Natural killer cell (primary cell): ENCODE measurements around the gene MCMBP. TPM values are rescaled to one million over a fixed set of nuclear protein-coding genes. Genes with fewer than 3 reads are reported as not detected.

ENCODE experiments used
- ATAC-seq, 3 donors: fragments of 150-1000 bp in 2 of 3; fragments of 200-7000 bp in 1 of 3; cut with Tn5 transposase; 1 replicate in 1 of 3; 2 replicates in 2 of 3; pipeline ENCODE4 v1.10.0; 2021; ENCODE audit warnings: mild to moderate bottlenecking in 2 of 3, moderate library complexity in 2 of 3
- DNase-seq, 2 donors: peaks; one replicate each; pipeline versions ENCODE4 v3.0.0 to v3.0.0-alpha.2; 2013 to 2021; ENCODE audit warnings: mixed read lengths in 1 of 2
- H3K27ac ChIP-seq: one replicate; pipeline ENCODE4 v1.5.1; 2013; ENCODE audit warnings: mild to moderate bottlenecking, low read length
- H3K27me3 ChIP-seq: one replicate; pipeline ENCODE4 v1.6.1; 2013; ENCODE audit warnings: low read length; ENCODE audit not compliant: control insufficient read depth, insufficient read depth
- H3K36me3 ChIP-seq: one replicate; pipeline ENCODE4 v1.6.1; 2013; ENCODE audit warnings: low read length; ENCODE audit not compliant: control insufficient read depth, insufficient read depth
- H3K4me1 ChIP-seq: one replicate; pipeline ENCODE4 v1.6.1; 2013; ENCODE audit warnings: low read length; ENCODE audit not compliant: control insufficient read depth, insufficient read depth
- H3K4me3 ChIP-seq: one replicate; pipeline ENCODE4 v1.5.1; 2013; ENCODE audit warnings: low read length
- H3K9me3 ChIP-seq: one replicate; pipeline ENCODE4 v1.6.1; 2013; ENCODE audit warnings: low read length; ENCODE audit not compliant: control insufficient read depth, insufficient read depth
- H3K27ac Mint-ChIP-seq, 2 donors: one replicate each; pipeline ENCODE4 v1.8.0; 2022; ENCODE audit warnings: mild to moderate bottlenecking in 2 of 2, mixed read lengths in 2 of 2, moderate library complexity in 1 of 2
- H3K27me3 Mint-ChIP-seq, 2 donors: one replicate each; pipeline ENCODE4 v1.8.0; 2022; ENCODE audit warnings: low read depth in 2 of 2, mixed read lengths in 2 of 2
- H3K36me3 Mint-ChIP-seq: one replicate; pipeline ENCODE4 v1.8.0; 2022; ENCODE audit warnings: mixed read lengths
- H3K4me1 Mint-ChIP-seq, 2 donors: one replicate each; pipeline ENCODE4 v1.8.0; 2022; ENCODE audit warnings: mixed read lengths in 2 of 2
- H3K4me3 Mint-ChIP-seq: one replicate; pipeline ENCODE4 v1.8.0; 2022; ENCODE audit warnings: mild to moderate bottlenecking, moderate library complexity, mixed read lengths
- H3K9me3 Mint-ChIP-seq, 2 donors: one replicate each; pipeline ENCODE4 v1.8.0; 2022; ENCODE audit warnings: mixed read lengths in 2 of 2
- WGBS: methylation state at CpG from one replicate; pipeline ENCODE4 v1.1.7; 2013; ENCODE audit warnings: missing lambda C conversion rate; ENCODE audit not compliant: insufficient coverage; 5-methylcytosine and 5-hydroxymethylcytosine counted together
- intact Hi-C: fragments of 100-400 bp; cut with micrococcal nuclease; formaldehyde crosslinking; loops from one replicate; pipeline ENCODE4 v1.14.2; 2022
- total RNA-seq, 4 donors: library from RNA; stranded (reverse); fragments of 120-200 nt in 1 of 4; gene quantifications; one replicate each; pipeline versions ENCODE4 v1.2.3 to v1.2.4, GENCODE V29; 2013 to 2022
- TF ChIP-seq, protein P1 (sequence below): fragments of 200-600 bp; IDR thresholded peaks from one replicate; pipeline ENCODE4 v1.8.0; 2022; ENCODE audit warnings: antibody characterized with exemption

MCMBP gene
- total RNA-seq, 3 donors from 2014 or later (not counting 1 experiment from before 2014, with no cell fraction given) = 26.4 to 39.2 (median 28.6) TPM

DNA sequence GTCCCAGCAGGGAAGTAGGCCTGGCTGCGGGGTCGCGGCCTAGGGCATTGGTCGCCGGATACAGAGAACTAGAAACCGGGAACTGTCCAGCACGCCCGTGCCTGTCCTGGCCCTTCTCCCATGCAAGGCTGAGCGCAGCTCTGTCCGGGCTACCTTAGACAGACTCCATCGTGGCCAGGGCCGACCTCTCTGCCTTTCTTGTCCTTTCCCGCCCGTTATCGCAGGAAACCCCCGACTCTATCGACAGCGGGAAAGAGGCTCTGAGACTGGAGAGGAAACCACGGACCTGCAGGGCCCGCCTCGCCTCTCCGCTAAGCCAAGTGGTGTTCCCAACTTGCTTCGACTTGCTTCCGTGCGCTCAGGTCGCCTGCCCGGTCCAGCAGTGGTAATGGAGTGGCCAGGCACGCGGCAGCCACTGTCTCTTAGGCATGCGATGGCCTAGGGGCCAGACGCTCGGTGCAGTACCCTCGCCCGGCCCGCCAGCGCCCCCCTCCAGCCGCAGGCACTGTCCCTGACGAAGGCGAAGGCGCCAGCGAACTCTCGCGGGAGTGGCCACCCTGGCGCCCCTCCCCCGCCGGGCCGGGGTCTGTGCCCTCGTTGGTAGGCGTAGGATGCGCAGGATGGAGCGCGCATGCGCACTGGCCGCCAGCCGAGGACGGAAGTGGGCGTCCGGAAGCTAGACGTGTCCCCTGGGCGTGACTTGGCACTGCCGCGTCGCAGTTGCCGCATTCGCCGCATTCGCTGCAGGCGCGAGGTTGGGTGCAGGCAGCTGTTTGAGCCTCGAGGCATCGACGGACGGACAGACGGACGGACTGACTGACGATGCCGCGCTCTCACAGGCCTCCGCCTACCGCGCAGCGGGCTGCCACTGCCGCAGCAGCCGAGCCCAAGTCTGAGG, 54.4 kb downstream of the MCMBP start:
- intact Hi-C loops = no loop called here
- H3K27ac Mint-ChIP-seq = no peak overlapping the region
- WGBS = 83% methylated on average over 84 of the region's 84 CpGs
- peaks cover 19% of the 10 kb centered on the region in 2 donors for H3K4me1 Mint-ChIP-seq
- peak; percentile 53 to 74 (median 64) for ATAC-seq
- H3K36me3 Mint-ChIP-seq = peaks cover 6% of the 10 kb centered on the region
- no peak overlapping the region for H3K4me3 Mint-ChIP-seq
- no peaks in the 10 kb centered on the region for H3K9me3 Mint-ChIP-seq
- peak; percentile 20 to 41 for DNase-seq
- no peaks in the 10 kb centered on the region for H3K9me3 ChIP-seq
- H3K36me3 ChIP-seq = peaks cover 5% of the 10 kb centered on the region
- H3K4me3 ChIP-seq = no peak overlapping the region
- H3K27me3 ChIP-seq = no peaks in the 10 kb centered on the region
- H3K27me3 Mint-ChIP-seq = peaks cover 0 to 2% of the 10 kb centered on the region in 2 donors
- H3K4me1 ChIP-seq = peaks cover 29% of the 10 kb centered on the region
- TF ChIP-seq, protein P1, sequence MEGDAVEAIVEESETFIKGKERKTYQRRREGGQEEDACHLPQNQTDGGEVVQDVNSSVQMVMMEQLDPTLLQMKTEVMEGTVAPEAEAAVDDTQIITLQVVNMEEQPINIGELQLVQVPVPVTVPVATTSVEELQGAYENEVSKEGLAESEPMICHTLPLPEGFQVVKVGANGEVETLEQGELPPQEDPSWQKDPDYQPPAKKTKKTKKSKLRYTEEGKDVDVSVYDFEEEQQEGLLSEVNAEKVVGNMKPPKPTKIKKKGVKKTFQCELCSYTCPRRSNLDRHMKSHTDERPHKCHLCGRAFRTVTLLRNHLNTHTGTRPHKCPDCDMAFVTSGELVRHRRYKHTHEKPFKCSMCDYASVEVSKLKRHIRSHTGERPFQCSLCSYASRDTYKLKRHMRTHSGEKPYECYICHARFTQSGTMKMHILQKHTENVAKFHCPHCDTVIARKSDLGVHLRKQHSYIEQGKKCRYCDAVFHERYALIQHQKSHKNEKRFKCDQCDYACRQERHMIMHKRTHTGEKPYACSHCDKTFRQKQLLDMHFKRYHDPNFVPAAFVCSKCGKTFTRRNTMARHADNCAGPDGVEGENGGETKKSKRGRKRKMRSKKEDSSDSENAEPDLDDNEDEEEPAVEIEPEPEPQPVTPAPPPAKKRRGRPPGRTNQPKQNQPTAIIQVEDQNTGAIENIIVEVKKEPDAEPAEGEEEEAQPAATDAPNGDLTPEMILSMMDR = no peak
- no peak overlapping the region for H3K27ac ChIP-seq

DNA sequence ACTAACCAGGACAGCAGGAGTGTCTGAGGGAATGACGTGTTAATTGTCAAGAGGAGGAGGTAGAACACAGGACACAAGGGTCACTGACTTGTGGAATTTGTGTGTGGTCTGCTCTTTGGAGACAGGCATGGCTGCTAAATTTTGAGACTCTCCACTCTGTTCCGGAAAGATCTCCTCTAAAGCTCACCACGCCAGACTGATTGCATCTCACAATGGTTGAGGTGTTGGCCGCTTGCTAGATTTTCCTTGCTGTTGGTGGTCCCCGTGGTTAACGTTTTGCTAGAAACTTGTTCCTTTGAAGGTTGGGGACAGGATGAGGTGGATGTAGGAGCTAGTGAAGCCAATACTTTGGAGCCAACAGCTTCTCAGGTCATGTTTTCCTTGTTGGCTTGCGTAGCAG, 57.0 kb downstream of the MCMBP start:
- intact Hi-C loops = no loop called here
- Histone ChIP-seq H3K27me3 (no peaks in the 10 kb centered on the region), H3K4me1 (peaks cover 29% of the 10 kb centered on the region), H3K4me3 (no peak overlapping the region), H3K9me3 (no peaks in the 10 kb centered on the region), H3K27ac (no peak overlapping the region), H3K36me3 (peaks cover 7% of the 10 kb centered on the region)
- peak; percentile 46 to 70 (median 49) for ATAC-seq
- H3K4me3 Mint-ChIP-seq = no peak overlapping the region
- no peaks in the 10 kb centered on the region for H3K9me3 Mint-ChIP-seq
- H3K27me3 Mint-ChIP-seq = peaks cover 0 to 2% of the 10 kb centered on the region in 2 donors
- peaks cover 6% of the 10 kb centered on the region for H3K36me3 Mint-ChIP-seq
- H3K4me1 Mint-ChIP-seq = peaks cover 19% of the 10 kb centered on the region in 2 donors
- no peak for DNase-seq
- peak overlapping the region in 1 of 2 donors; percentile 65 for H3K27ac Mint-ChIP-seq
- 64% methylated on average over 7 of the region's 7 CpGs for WGBS
- TF ChIP-seq, protein P1 = no peak

DNA sequence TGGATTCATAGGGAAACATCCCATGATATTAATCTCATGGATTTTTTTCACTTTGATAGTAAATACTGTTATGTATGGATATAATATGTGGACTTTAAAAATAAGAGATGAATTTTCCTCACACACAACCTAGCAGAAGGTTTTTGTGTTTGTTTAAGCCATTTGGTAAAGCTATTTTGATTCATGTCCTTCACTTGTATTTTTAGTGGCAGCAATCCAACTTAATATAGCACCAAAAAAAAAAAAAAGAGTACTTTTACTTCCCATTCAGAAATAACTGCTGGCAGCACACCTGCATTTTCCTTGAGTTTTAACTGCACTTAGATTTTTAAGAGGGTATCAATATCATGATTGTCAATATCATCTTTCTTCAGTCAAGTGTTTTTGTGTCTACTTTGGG, 60.0 kb downstream of the MCMBP start:
- peaks cover 7% of the 10 kb centered on the region for H3K36me3 ChIP-seq
- DNase-seq (no peak), ATAC-seq (no peak)
- H3K4me1 Mint-ChIP-seq = peaks cover 19 to 25% of the 10 kb centered on the region in 2 donors
- H3K36me3 Mint-ChIP-seq = peaks cover 6% of the 10 kb centered on the region
- H3K9me3 ChIP-seq = no peaks in the 10 kb centered on the region
- no peak overlapping the region for H3K4me3 Mint-ChIP-seq
- TF ChIP-seq, protein P1 = no peak
- H3K27me3 Mint-ChIP-seq = peaks cover 0 to 2% of the 10 kb centered on the region in 2 donors
- H3K9me3 Mint-ChIP-seq = no peaks in the 10 kb centered on the region
- H3K27ac Mint-ChIP-seq = no peak overlapping the region
- H3K4me3 ChIP-seq = no peak overlapping the region
- H3K4me1 ChIP-seq = peaks cover 26% of the 10 kb centered on the region
- H3K27me3 ChIP-seq = no peaks in the 10 kb centered on the region
- H3K27ac ChIP-seq = no peak overlapping the region
- intact Hi-C loops = no loop called here
